Neuronal stem cell (in vitro differentiated cells): ENCODE measurements around the gene SPRY1.

ENCODE experiments used
- DNase-seq: peaks from one replicate; pipeline ENCODE4 v3.0.0-alpha.2; 2013; ENCODE audit warnings: low spot score
- H2AFZ ChIP-seq: one replicate; pipeline ENCODE4 v1.6.1; 2013; ENCODE audit warnings: mild to moderate bottlenecking, low read length, inconsistent platforms
- H2AK5ac ChIP-seq: 2 replicates; pipeline ENCODE4 v1.6.1; 2013; ENCODE audit warnings: low read depth, mild to moderate bottlenecking, inconsistent platforms, low read length, moderate library complexity, mixed read lengths
- H2BK120ac ChIP-seq: 2 replicates; pipeline ENCODE4 v1.6.1; 2013; ENCODE audit warnings: low read depth, mild to moderate bottlenecking, inconsistent platforms, low read length, moderate library complexity, mixed read lengths
- H2BK12ac ChIP-seq: one replicate; pipeline ENCODE4 v1.6.1; 2013; ENCODE audit warnings: low read length, inconsistent platforms
- H2BK15ac ChIP-seq: 2 replicates; pipeline ENCODE4 v1.6.1; 2013; ENCODE audit warnings: mild to moderate bottlenecking, low read length, inconsistent platforms, mixed read lengths
- H2BK5ac ChIP-seq: one replicate; pipeline ENCODE4 v1.6.1; 2013; ENCODE audit warnings: inconsistent platforms, mild to moderate bottlenecking, low read length, moderate library complexity
- H3K14ac ChIP-seq: one replicate; pipeline ENCODE4 v1.6.1; 2013; ENCODE audit warnings: low read length, inconsistent platforms
- H3K18ac ChIP-seq: 2 replicates; pipeline ENCODE4 v1.6.1; 2013; ENCODE audit warnings: low read length, inconsistent platforms
- H3K23ac ChIP-seq: 2 replicates; pipeline ENCODE4 v1.6.1; 2013; ENCODE audit warnings: low read depth, mild to moderate bottlenecking, mixed read lengths, low read length, inconsistent platforms; ENCODE audit not compliant: poor library complexity
- H3K27ac ChIP-seq: replicated peaks from 3 replicates; pipeline ENCODE4 v1.5.1; 2013; ENCODE audit warnings: low read length, inconsistent platforms
- H3K27me3 ChIP-seq, 3 experiments: 2 replicates each; pipeline ENCODE4 v1.6.1; 2013; ENCODE audit warnings: low read length in 3 of 3, mild to moderate bottlenecking in 2 of 3, inconsistent platforms in 1 of 3, low read depth in 1 of 3, mixed read lengths in 1 of 3, moderate library complexity in 1 of 3; ENCODE audit not compliant: control insufficient read depth in 3 of 3, insufficient read depth in 3 of 3
- H3K36me3 ChIP-seq, 2 donors: replicated peaks in 1 of 2; 2 replicates each; pipeline ENCODE4 v1.6.1; 2013; ENCODE audit warnings: low read length in 2 of 2; ENCODE audit not compliant: control insufficient read depth in 2 of 2, insufficient read depth in 2 of 2
- H3K4ac ChIP-seq: 2 replicates; pipeline ENCODE4 v1.6.1; 2013; ENCODE audit warnings: inconsistent platforms, mild to moderate bottlenecking, low read length, moderate library complexity
- H3K4me1 ChIP-seq, 2 donors: 1 replicate in 1 of 2; 2 replicates in 1 of 2; pipeline ENCODE4 v1.6.1; 2013; ENCODE audit warnings: low read length in 2 of 2, low read depth in 1 of 2; ENCODE audit not compliant: control insufficient read depth in 2 of 2, insufficient read depth in 1 of 2
- H3K4me2 ChIP-seq: one replicate; pipeline ENCODE4 v1.6.1; 2013; ENCODE audit warnings: mild to moderate bottlenecking, low read length, inconsistent platforms; ENCODE audit not compliant: insufficient read depth, poor library complexity, severe bottlenecking
- H3K4me3 ChIP-seq, 2 donors: 2 replicates each; pipeline ENCODE4 v1.5.1; 2013; ENCODE audit warnings: low read length in 2 of 2, mild to moderate bottlenecking in 2 of 2, inconsistent platforms in 1 of 2, moderate library complexity in 1 of 2
- H3K79me1 ChIP-seq: one replicate; pipeline ENCODE4 v1.6.1; 2013; ENCODE audit warnings: low read depth, mild to moderate bottlenecking, inconsistent platforms, low read length, moderate library complexity
- H3K9ac ChIP-seq: one replicate; pipeline ENCODE4 v1.6.1; 2013; ENCODE audit warnings: mild to moderate bottlenecking, low read depth, low read length, inconsistent platforms; ENCODE audit not compliant: poor library complexity
- H3K9me3 ChIP-seq, 2 donors: replicated peaks in 1 of 2; 2 replicates each; pipeline versions ENCODE3 to v1.6.1; 2013; ENCODE audit warnings: low read length in 2 of 2, mild to moderate bottlenecking in 2 of 2, inconsistent platforms in 1 of 2, low read depth in 1 of 2, mixed read lengths in 1 of 2, moderate library complexity in 1 of 2; ENCODE audit not compliant: control insufficient read depth in 2 of 2, insufficient read depth in 1 of 2
- H4K8ac ChIP-seq: one replicate; pipeline ENCODE4 v1.6.1; 2013; ENCODE audit warnings: low read depth, mild to moderate bottlenecking, inconsistent platforms, low read length, moderate library complexity
- H4K91ac ChIP-seq: one replicate; pipeline ENCODE4 v1.6.1; 2013; ENCODE audit warnings: low read length, low read depth, mild to moderate bottlenecking, inconsistent platforms; ENCODE audit not compliant: poor library complexity
- WGBS, 2 donors: extraction: QIAGEN DNeasy Blood & Tissue Kit; methylation state at CpG; one replicate each; pipeline ENCODE4 v1.1.7; 2013; ENCODE audit warnings: missing lambda C conversion rate in 2 of 2, mixed read lengths in 1 of 2; ENCODE audit not compliant: insufficient read length in 2 of 2, insufficient replicate concordance in 1 of 2; ENCODE audit errors: extremely low coverage in 2 of 2; 5-methylcytosine and 5-hydroxymethylcytosine counted together

SPRY1 gene

DNA sequence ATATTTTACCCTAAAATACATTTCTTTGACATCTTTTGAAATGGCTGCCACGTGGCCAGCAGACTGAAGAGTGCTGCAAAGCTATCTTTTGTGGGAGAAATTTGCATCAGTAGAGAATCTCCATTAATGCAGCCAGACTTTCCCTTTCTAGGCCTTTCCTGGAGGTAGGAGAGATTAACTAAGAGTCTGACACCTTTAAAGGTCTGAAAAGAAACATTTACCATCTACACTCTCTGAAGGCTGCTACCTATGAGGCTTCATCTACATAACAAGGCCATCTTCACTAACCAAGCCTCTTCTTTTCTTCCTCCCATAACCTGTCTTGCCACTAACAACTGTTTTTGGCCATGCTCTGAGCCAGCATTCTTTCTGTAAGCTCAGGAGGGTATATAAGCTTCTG lies 17.8 kb upstream of the SPRY1 start:
- H3K4ac ChIP-seq: no peak overlapping the region
- H2BK12ac ChIP-seq: no peak overlapping the region
- H3K4me3 ChIP-seq: no peak overlapping the region
- no peak overlapping the region for H2BK15ac ChIP-seq
- H3K4me2 ChIP-seq: no peak overlapping the region
- no peak overlapping the region for H2BK120ac ChIP-seq
- no peak overlapping the region for H2BK5ac ChIP-seq
- H2AK5ac ChIP-seq: no peak overlapping the region
- no peaks in the 10 kb centered on the region for H3K27me3 ChIP-seq
- no peak overlapping the region for H3K14ac ChIP-seq
- no peak for DNase-seq
- no peak overlapping the region for H3K23ac ChIP-seq
- H3K18ac ChIP-seq: no peak overlapping the region
- WGBS, 2 donors: no CpG with 5 or more reads among the region's 1 CpG
- no peak overlapping the region for H4K8ac ChIP-seq
- H3K27ac ChIP-seq: no peak overlapping the region
- H3K4me1 ChIP-seq: no peaks in the 10 kb centered on the region
- no peaks in the 10 kb centered on the region for H3K79me1 ChIP-seq
- no peak overlapping the region for H4K91ac ChIP-seq
- H3K36me3 ChIP-seq: no peaks in the 10 kb centered on the region
- no peak overlapping the region for H3K9ac ChIP-seq
- H3K9me3 ChIP-seq: peaks cover 0 to 2% of the 10 kb centered on the region in 2 donors
- peak overlapping the region; percentile 78 for H2AFZ ChIP-seq

DNA sequence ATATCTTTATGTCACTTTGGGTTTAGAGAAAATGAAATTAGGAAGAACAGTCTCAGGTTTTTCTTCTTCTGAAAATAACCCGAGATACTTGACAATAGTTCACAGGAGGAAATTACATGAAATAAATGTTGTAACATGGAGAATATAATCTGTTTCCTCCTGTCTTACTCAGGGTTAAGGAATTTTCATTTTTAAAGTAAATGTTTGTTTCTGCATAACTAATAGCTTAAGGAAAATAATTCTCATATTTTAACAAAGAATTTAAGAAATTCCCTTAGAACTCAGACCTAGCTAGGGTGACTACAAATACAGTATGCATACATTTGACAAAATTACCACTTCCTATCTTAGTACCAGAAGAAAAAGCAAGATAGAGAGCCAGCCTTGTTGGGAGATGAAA lies 17.2 kb upstream of the SPRY1 start:
- no peak overlapping the region for H3K23ac ChIP-seq
- H2BK15ac ChIP-seq: no peak overlapping the region
- H4K8ac ChIP-seq: no peak overlapping the region
- no peaks in the 10 kb centered on the region for H3K79me1 ChIP-seq
- H2BK5ac ChIP-seq: no peak overlapping the region
- H3K4me3 ChIP-seq: no peak overlapping the region
- no peak for DNase-seq
- H4K91ac ChIP-seq: no peak overlapping the region
- WGBS, 2 donors: no CpG with 5 or more reads among the region's 1 CpG
- no peak overlapping the region for H3K4me2 ChIP-seq
- no peaks in the 10 kb centered on the region for H3K27me3 ChIP-seq
- H2AFZ ChIP-seq: peak overlapping the region; percentile 78
- H3K27ac ChIP-seq: no peak overlapping the region
- H3K4ac ChIP-seq: no peak overlapping the region
- H3K4me1 ChIP-seq: no peaks in the 10 kb centered on the region
- H2BK12ac ChIP-seq: no peak overlapping the region
- no peak overlapping the region for H3K18ac ChIP-seq
- H2BK120ac ChIP-seq: no peak overlapping the region
- H3K9ac ChIP-seq: no peak overlapping the region
- peaks cover 0 to 2% of the 10 kb centered on the region in 2 donors for H3K9me3 ChIP-seq
- H3K14ac ChIP-seq: no peak overlapping the region
- H2AK5ac ChIP-seq: no peak overlapping the region
- no peaks in the 10 kb centered on the region for H3K36me3 ChIP-seq

DNA sequence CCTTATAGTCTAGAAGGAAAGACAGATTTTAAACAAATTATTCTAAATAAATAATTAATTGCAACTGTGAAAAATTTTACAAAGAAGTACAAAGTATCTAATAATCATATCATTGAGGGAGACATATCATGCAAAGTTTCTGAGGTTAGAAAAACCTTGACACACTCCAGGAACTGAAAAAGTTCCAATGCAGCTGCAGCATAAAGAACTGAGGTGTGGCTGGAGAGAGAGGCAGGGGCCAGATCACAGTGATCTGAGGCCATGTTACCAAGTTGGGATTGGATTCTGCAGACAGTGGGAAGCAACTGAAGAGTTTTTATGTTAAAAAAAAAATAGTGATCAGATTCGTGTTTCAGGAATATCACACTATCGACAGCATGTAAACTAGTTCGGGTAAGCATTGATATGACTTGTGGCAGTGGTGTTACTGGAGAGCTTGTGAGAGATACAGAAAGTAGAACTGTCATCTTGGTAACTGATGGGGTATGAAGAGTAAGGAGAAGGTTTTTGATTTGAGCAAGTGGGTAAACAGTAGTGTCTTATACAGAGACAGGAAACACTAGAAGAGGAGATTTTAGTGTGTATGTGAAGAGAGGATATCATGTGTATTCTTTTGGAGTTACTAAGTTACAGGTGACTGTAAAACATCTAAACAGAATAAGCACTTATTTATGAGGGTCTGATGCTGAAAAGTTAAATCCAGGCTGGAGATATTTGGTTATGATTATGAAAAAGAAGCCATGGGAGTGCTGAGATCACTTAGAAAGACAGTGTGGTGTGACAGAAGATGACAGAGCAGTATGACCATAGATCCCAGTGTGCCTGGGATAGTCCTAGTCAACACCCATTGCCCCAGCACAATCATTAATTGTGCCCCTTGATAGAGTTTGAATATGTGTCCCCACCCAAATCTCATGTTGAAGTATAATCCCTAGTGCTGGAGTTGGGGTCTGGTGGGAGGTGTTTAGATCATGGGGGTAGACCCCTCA lies 15.6 kb upstream of the SPRY1 start:
- Histone ChIP-seq H3K36me3 (no peaks in the 10 kb centered on the region), H3K23ac (no peak overlapping the region), H2BK15ac (no peak overlapping the region), H3K4me3 (no peak overlapping the region), H3K79me1 (no peaks in the 10 kb centered on the region), H3K14ac (no peak overlapping the region), H2BK120ac (no peak overlapping the region), H4K91ac (no peak overlapping the region), H3K9me3 (no peaks in the 10 kb centered on the region), H3K27ac (no peak overlapping the region), H3K4me1 (no peaks in the 10 kb centered on the region), H2AK5ac (no peak overlapping the region), H3K9ac (no peak overlapping the region), H3K18ac (no peak overlapping the region), H3K27me3 (no peaks in the 10 kb centered on the region), H2BK5ac (peak overlapping the region; percentile 16), H3K4me2 (no peak overlapping the region), H2AFZ (no peak overlapping the region), H3K4ac (no peak overlapping the region), H2BK12ac (no peak overlapping the region), H4K8ac (no peak overlapping the region)
- no CpG with 5 or more reads among the region's 3 CpGs for WGBS, 2 donors
- no peak for DNase-seq

DNA sequence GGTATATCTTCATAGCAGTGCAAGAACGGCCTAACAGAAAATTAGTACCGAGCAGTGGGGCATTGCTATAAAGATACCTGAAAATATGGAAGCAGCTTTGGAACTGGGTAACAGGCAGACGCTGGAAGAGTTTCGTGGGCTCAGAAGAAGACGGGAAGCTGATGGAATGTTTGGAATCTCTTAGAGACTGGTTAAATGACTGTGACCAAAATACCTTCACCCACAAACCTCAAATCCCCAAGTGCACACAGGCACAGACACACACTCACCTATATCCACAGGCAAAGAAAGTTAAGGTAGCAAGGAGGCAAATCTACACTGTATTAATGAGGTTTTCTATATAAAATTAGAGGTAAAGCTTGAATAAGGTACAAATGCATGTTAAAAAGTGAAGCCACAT lies 14.6 kb upstream of the SPRY1 start:
- no peak overlapping the region for H2AFZ ChIP-seq
- no CpG with 5 or more reads among the region's 5 CpGs for WGBS, 2 donors

More for the DNA sequence above, 14.6 kb upstream of the SPRY1 start:
- Histone ChIP-seq H2AK5ac (no peak overlapping the region), H4K91ac (no peak overlapping the region), H3K9ac (no peak overlapping the region), H3K9me3 (no peaks in the 10 kb centered on the region), H4K8ac (no peak overlapping the region), H2BK15ac (no peak overlapping the region), H3K79me1 (no peaks in the 10 kb centered on the region), H3K36me3 (no peaks in the 10 kb centered on the region), H3K18ac (no peak overlapping the region), H3K14ac (no peak overlapping the region), H3K4me1 (peaks cover 0 to 1% of the 10 kb centered on the region in 2 donors), H2BK120ac (no peak overlapping the region), H3K4me2 (no peak overlapping the region), H2BK12ac (no peak overlapping the region), H3K4me3 (no peak overlapping the region), H3K23ac (no peak overlapping the region), H3K27ac (no peak overlapping the region), H2BK5ac (peak overlapping the region; percentile 16), H3K27me3 (no peaks in the 10 kb centered on the region), H3K4ac (no peak overlapping the region)
- no peak for DNase-seq
